ENCODE data around the gene ADCY7. TPM values are rescaled to one million over a fixed set of nuclear protein-coding genes. Genes with fewer than 3 reads are reported as not detected.

ADCY7 gene
- total RNA-seq, 1 experiment from 2014 or later, result 13.1 TPM

DNA sequence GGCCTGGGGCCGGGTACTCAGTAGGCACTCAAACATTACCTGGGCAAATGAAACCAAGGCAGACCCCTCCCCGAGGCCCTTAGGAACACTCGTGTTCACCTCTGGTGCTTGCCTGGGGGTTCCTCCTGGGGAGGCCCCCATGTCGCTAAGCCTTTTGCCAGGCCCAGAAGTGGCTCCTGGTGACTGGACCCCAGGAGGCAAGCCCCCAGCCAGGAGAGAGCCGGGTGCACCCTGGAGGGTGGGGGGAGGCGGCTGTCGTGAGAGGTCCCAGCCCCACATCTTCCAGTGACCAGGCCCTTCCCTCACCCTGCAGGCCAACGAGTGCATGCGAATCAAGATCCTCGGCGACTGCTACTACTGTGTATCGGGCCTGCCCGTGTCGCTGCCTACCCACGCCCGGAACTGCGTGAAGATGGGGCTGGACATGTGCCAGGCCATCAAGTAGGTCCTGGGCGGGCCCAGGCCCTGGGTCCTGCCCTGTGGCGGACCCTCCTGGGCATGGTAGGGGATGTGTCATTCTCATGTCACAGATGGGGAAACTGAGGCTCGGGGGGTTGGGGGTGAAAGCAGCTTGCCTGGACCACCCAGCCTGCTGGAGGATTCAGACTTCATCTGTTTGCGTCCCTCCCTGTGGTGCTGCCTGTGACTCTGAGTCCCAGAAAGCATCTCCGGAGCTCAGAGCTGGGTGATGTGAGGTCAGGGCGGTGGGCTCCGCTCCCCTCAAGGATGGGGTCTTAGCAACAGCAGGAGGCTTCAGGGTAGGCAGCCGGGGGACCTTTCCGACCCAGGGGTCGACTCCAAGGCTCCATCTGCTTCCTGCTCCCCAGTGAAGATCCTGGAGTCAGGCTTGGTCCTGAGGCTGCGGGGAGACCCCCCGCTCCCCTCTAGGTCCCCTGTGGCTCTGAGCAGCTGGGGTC, 32.5 kb downstream of the ADCY7 start:
- H3K4me2 ChIP-seq (ENCODE audit: low read length), result no peak overlapping the region
- POLR2A ChIA-PET (ENCODE audit: unreplicated experiment), result no interaction called here
- H3K27ac ChIP-seq (ENCODE audit: low read length), result no peak overlapping the region
- intact Hi-C loops (cut with micrococcal nuclease), result no loop called here
- no peaks in the 10 kb centered on the region for H3F3A ChIP-seq (ENCODE audit: low read length, unreplicated experiment)
- H3K4me1 ChIP-seq (ENCODE audit: insufficient read depth, low read length), result no peaks in the 10 kb centered on the region
- H3K9ac ChIP-seq (ENCODE audit: low read length), result no peak overlapping the region
- H3K36me3 ChIP-seq (ENCODE audit: low read depth, low read length), result no peaks in the 10 kb centered on the region
- no peaks in the 10 kb centered on the region for H3K27me3 ChIP-seq (ENCODE audit: low read length)
- BruUV-seq (replicated peaks), result no TSS peak
- no peaks in the 10 kb centered on the region for H3K9me3 ChIP-seq (ENCODE audit: low read length)
- ATAC-seq, result no peak
- no peaks in the 10 kb centered on the region for H3K79me2 ChIP-seq (ENCODE audit: low read length)
- no peak overlapping the region for H2AFZ ChIP-seq (ENCODE audit: low read length)
- no peak overlapping the region for H3K4me3 ChIP-seq (ENCODE audit: low read length)
- CTCF ChIA-PET, result no interaction called here
- no peaks in the 10 kb centered on the region for H3K9me2 ChIP-seq (replicated peaks; ENCODE audit: low read length)
- no peaks in the 10 kb centered on the region for H4K20me1 ChIP-seq (ENCODE audit: low read length)
- DNase-seq, result no peak
- TF ChIP-seq, protein P1, sequence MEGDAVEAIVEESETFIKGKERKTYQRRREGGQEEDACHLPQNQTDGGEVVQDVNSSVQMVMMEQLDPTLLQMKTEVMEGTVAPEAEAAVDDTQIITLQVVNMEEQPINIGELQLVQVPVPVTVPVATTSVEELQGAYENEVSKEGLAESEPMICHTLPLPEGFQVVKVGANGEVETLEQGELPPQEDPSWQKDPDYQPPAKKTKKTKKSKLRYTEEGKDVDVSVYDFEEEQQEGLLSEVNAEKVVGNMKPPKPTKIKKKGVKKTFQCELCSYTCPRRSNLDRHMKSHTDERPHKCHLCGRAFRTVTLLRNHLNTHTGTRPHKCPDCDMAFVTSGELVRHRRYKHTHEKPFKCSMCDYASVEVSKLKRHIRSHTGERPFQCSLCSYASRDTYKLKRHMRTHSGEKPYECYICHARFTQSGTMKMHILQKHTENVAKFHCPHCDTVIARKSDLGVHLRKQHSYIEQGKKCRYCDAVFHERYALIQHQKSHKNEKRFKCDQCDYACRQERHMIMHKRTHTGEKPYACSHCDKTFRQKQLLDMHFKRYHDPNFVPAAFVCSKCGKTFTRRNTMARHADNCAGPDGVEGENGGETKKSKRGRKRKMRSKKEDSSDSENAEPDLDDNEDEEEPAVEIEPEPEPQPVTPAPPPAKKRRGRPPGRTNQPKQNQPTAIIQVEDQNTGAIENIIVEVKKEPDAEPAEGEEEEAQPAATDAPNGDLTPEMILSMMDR (conservative IDR thresholded peaks at IDR 0.05; ENCODE audit: low read depth, low read length), result no peak
- no peak for TF ChIP-seq EZH2phosphoT487 (IDR thresholded peaks at IDR 0.05; ENCODE audit: borderline replicate concordance, low read length)
- TF ChIP-seq EZH2 (IDR thresholded peaks at IDR 0.05; ENCODE audit: low read length, unreplicated experiment), result no peak

DNA sequence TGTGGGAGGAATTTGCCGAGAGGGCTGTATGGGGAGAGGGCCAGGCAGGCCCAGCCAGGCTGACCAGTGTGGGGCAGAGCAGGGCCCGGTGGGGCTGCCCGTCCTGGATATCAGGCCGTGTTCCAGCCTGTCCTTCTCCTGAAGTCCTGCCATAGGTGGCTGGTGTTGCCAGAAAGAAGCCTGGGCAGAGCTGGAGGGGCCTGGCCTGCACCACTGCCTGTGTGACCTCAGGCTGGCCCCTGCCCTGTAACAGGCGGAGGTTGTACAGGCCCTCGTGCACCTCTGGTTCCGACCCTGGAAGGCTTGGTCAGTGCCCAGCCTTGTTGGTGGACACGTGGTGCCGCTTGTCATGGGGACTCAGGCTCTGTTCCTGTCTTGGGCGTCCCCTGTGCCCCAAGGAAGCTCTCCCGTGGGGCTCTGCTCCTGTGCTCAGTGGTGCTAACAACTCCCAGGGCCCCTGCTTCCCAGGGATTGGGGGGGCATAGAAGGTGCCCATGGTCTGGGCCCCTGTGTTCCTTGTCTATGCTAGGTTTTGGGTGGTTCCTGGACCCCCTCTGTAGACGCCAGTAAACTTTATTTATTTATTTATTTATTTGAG, 33.3 kb downstream of the ADCY7 start:
- no peaks in the 10 kb centered on the region for H3K9me2 ChIP-seq (replicated peaks; ENCODE audit: low read length)
- TF ChIP-seq, protein P1 (conservative IDR thresholded peaks at IDR 0.05; ENCODE audit: low read depth, low read length), result no peak
- TF ChIP-seq EZH2 (IDR thresholded peaks at IDR 0.05; ENCODE audit: low read length, unreplicated experiment), result no peak
- no peak for TF ChIP-seq EZH2phosphoT487 (IDR thresholded peaks at IDR 0.05; ENCODE audit: borderline replicate concordance, low read length)
- ATAC-seq (no peak), DNase-seq (no peak)
- H3K27ac ChIP-seq (ENCODE audit: low read length), result no peak overlapping the region
- ChIA-PET POLR2A (ENCODE audit: unreplicated experiment) (no interaction called here), CTCF (no interaction called here)
- no peaks in the 10 kb centered on the region for H3K36me3 ChIP-seq (ENCODE audit: low read depth, low read length)
- H3K9ac ChIP-seq (ENCODE audit: low read length), result no peak overlapping the region
- no peak overlapping the region for H3K4me2 ChIP-seq (ENCODE audit: low read length)
- H3K9me3 ChIP-seq (ENCODE audit: low read length), result no peaks in the 10 kb centered on the region
- H3K79me2 ChIP-seq (ENCODE audit: low read length), result no peaks in the 10 kb centered on the region
- BruUV-seq (replicated peaks), result no TSS peak
- no peaks in the 10 kb centered on the region for H4K20me1 ChIP-seq (ENCODE audit: low read length)
- intact Hi-C loops (cut with micrococcal nuclease), result no loop called here
- H3F3A ChIP-seq (ENCODE audit: low read length, unreplicated experiment), result no peaks in the 10 kb centered on the region
- no peak overlapping the region for H3K4me3 ChIP-seq (ENCODE audit: low read length)
- H3K4me1 ChIP-seq (ENCODE audit: insufficient read depth, low read length), result no peaks in the 10 kb centered on the region
- no peaks in the 10 kb centered on the region for H3K27me3 ChIP-seq (ENCODE audit: low read length)
- no peak overlapping the region for H2AFZ ChIP-seq (ENCODE audit: low read length)
